ENCODE results near the gene KIAA1614. TPM values are rescaled to one million over a fixed set of nuclear protein-coding genes. Genes with fewer than 3 reads are reported as not detected.

The KIAA1614 gene
- total RNA-seq, 1 donor from 2014 or later = 0.56 TPM

- Histone ChIP-seq H3K27ac (no peak overlapping the region), H3K9me3 (ENCODE audit: low read depth) (no peaks in the 10 kb centered on the region), H3K4me1 (no peaks in the 10 kb centered on the region), H4K20me1 (ENCODE audit: low read depth) (peaks cover 38% of the 10 kb centered on the region), H3K27me3 (no peaks in the 10 kb centered on the region), H3K79me2 (ENCODE audit: low read depth) (no peaks in the 10 kb centered on the region), H3K4me3 (no peak overlapping the region), H3K9ac (no peak overlapping the region), H3F3A (ENCODE audit: low read depth) (no peaks in the 10 kb centered on the region), H3K4me2 (no peak overlapping the region), H3K36me3 (peaks cover 3% of the 10 kb centered on the region), H2AFZ (replicated peaks) (no peak overlapping the region)
- DNase-seq (ENCODE audit: low spot score) = no peak
- H3K27me3 Mint-ChIP-seq (ENCODE audit: insufficient read depth, low read depth) = no peaks in the 10 kb centered on the region
- TF ChIP-seq EZH2phosphoT487 (IDR thresholded peaks at IDR 0.05) = no peak
- no peak overlapping the region for H3K27ac Mint-ChIP-seq
- H3K9me3 Mint-ChIP-seq = no peaks in the 10 kb centered on the region
- H3K4me1 Mint-ChIP-seq = no peaks in the 10 kb centered on the region
- peaks cover 33% of the 10 kb centered on the region for H3K36me3 Mint-ChIP-seq
- no peak overlapping the region for H3K4me3 Mint-ChIP-seq
Observed at GRCh38 chr1:180997843-180998504, 85.3 kb downstream of the KIAA1614 start.

Other genes starting within 250 kb of the KIAA1614 start
- gene STX6, start 110.0 kb downstream of the KIAA1614 start, total RNA-seq (ENCODE audit: low replicate concordance) = 30.8 and 37.0 TPM in 2 replicates
- 0.03 TPM in 1 of 2 replicates, not detected in the other for gene MR1, start 121.1 kb downstream of the KIAA1614 start, total RNA-seq (ENCODE audit: low replicate concordance)
- 8.0 and 15.3 TPM in 2 replicates for gene IER5, start 175.8 kb downstream of the KIAA1614 start, total RNA-seq (ENCODE audit: low replicate concordance)

Measured in neural progenitor cell (in vitro differentiated cells).